K562 (cell line): ENCODE results near the gene KCND3. TPM values are rescaled to one million over a fixed set of nuclear protein-coding genes. Genes with fewer than 3 reads are reported as not detected.
A peak's percentile ranks its signal among the peaks of the same experiment; 100 is the strongest.

Experiments
- ATAC-seq: fragments of 200-7000 bp; cut with Tn5 transposase; 3 replicates; pipeline ENCODE4 v1.9.1; 2020; ENCODE audit warnings: moderate library complexity
- BruUV-seq: library from RNA; stranded (reverse); fragments of 400-500 nt; replicated peaks from 2 replicates; lab custom pipeline; 2021; lab: Mats Ljungman, UMichigan
- CTCF ChIA-PET: fragments of 300-600 bp; formaldehyde crosslinking; extraction: SDS; loops from one replicate; lab custom pipeline; 2021; ENCODE audit warnings: low intra/inter-chr PET ratio; lab: Yijun Ruan, JAX
- POLR2A ChIA-PET: fragments of 300-600, 350-650 bp; sonication (Branson Sonifier 250); formaldehyde crosslinking; extraction: SDS; loops from one replicate; lab custom pipeline; 2021; ENCODE audit warnings: antibody characterized with exemption, inconsistent platforms; lab: Yijun Ruan, JAX
- DNase-seq, 4 experiments: peaks; one replicate each; pipeline versions ENCODE4 v3.0.0 to v3.0.0-alpha.2; 2011 to 2018; ENCODE audit warnings: low spot score in 3 of 4, mixed read lengths in 3 of 4; ENCODE audit errors: extremely low read depth in 1 of 4
- FAIRE-seq: peaks from 2 replicates; lab custom pipeline; 2011; peaks lifted over from hg19 to GRCh38; lab: Jason Lieb, UNC
- H2AFZ ChIP-seq: 2 replicates; pipeline ENCODE4 v1.6.0; 2011; ENCODE audit warnings: low read depth, low read length, control low read depth, inconsistent platforms
- H3K27ac ChIP-seq: fragments of 200-600 bp; 3 replicates; pipeline ENCODE4 v1.8.0; 2011; ENCODE audit warnings: low read depth, mild to moderate bottlenecking, control low read depth, inconsistent platforms, low read length, moderate library complexity, mixed read lengths; ENCODE audit errors: extremely low read depth
- H3K27me3 ChIP-seq, 2 experiments: fragments of 300-600 bp in 1 of 2; 2 replicates in 1 of 2; 3 replicates in 1 of 2; pipeline versions ENCODE4 v1.6.0 to v1.8.0; 2011; ENCODE audit warnings: inconsistent platforms in 2 of 2, low read length in 2 of 2, mild to moderate bottlenecking in 1 of 2, mixed read lengths in 1 of 2, moderate library complexity in 1 of 2; ENCODE audit not compliant: control insufficient read depth in 2 of 2, insufficient read depth in 2 of 2
- H3K36me3 ChIP-seq: fragments of 300-600 bp; 3 replicates; pipeline ENCODE4 v1.8.0; 2011; ENCODE audit warnings: mild to moderate bottlenecking, low read length, inconsistent platforms; ENCODE audit not compliant: control insufficient read depth, insufficient read depth
- H3K4me1 ChIP-seq, 2 experiments: fragments of 200-600 bp in 1 of 2; replicated peaks in 1 of 2; 2 replicates in 1 of 2; 3 replicates in 1 of 2; pipeline versions ENCODE4 v1.5.1 to v1.8.0; 2011; ENCODE audit warnings: inconsistent platforms in 2 of 2, low read length in 2 of 2, mild to moderate bottlenecking in 1 of 2, mixed read lengths in 1 of 2, moderate library complexity in 1 of 2; ENCODE audit not compliant: control insufficient read depth in 2 of 2, insufficient read depth in 2 of 2
- H3K4me2 ChIP-seq: 2 replicates; pipeline ENCODE4 v1.6.1; 2011; ENCODE audit warnings: low read length, control low read depth, inconsistent platforms, mixed read lengths; ENCODE audit not compliant: insufficient read depth
- H3K4me3 ChIP-seq: fragments of 200-600 bp; sonication (generic), shearing (Covaris generic); 2 replicates; pipeline ENCODE4 v1.5.1; 2016; ENCODE audit warnings: control low read depth, inconsistent platforms
- H3K79me2 ChIP-seq: fragments of 200-600 bp; 3 replicates; pipeline ENCODE4 v1.8.0; 2011; ENCODE audit warnings: low read length, inconsistent platforms; ENCODE audit not compliant: control insufficient read depth, insufficient read depth
- H3K9ac ChIP-seq, 2 experiments: 2 replicates each; pipeline versions ENCODE4 v1.6.0 to v1.6.1; 2011; ENCODE audit warnings: low read depth in 2 of 2, low read length in 2 of 2, control low read depth in 1 of 2, inconsistent platforms in 1 of 2, mild to moderate bottlenecking in 1 of 2, mixed read lengths in 1 of 2; ENCODE audit not compliant: insufficient read depth in 1 of 2
- H3K9me1 ChIP-seq: one replicate; pipeline ENCODE4 v1.6.0; 2011; ENCODE audit warnings: inconsistent platforms, mild to moderate bottlenecking, low read length, moderate library complexity; ENCODE audit not compliant: control insufficient read depth, insufficient read depth
- H3K9me3 ChIP-seq: replicated peaks from 2 replicates; pipeline ENCODE4 v1.5.1; 2011; ENCODE audit warnings: low read depth, low read length, inconsistent platforms; ENCODE audit not compliant: control insufficient read depth, insufficient read depth
- H4K20me1 ChIP-seq: replicated peaks from 2 replicates; pipeline ENCODE4 v1.6.1; 2011; ENCODE audit warnings: low read length, inconsistent platforms, mixed read lengths; ENCODE audit not compliant: control insufficient read depth, insufficient read depth
- SMARCA4 ChIP-seq: fragments of 450-650 bp; IDR thresholded peaks from 2 replicates; pipeline ENCODE4 v1.6.1; 2016
- ZBTB11 ChIP-seq, 3 experiments: fragments of 200-800 bp in 1 of 3; fragments of 250-450 bp in 1 of 3; fragments of 450-650 bp in 1 of 3; sonication (Bioruptor Pico) in 1 of 3; sonication (Bioruptor generic) in 1 of 3; formaldehyde crosslinking in 1 of 3; IDR thresholded peaks; 2 replicates each; pipeline versions ENCODE4 v1.6.1 to v1.8.0; 2016 to 2022; ENCODE audit warnings: mild to moderate bottlenecking in 2 of 3, missing genetic modification characterization in 2 of 3, missing compliant biosample characterization in 1 of 3, moderate library complexity in 1 of 3
- WGBS: fragments of 100-300 bp; shearing (Covaris generic); methylation state at CpG from one replicate; pipeline ENCODE4 v1.1.6; 2016; ENCODE audit warnings: low coverage, mixed read lengths; ENCODE audit not compliant: insufficient coverage; ENCODE audit errors: missing lambda C conversion rate; 5-methylcytosine and 5-hydroxymethylcytosine counted together
- in situ Hi-C: fragments of 300-500 bp; cut with MboI; formaldehyde crosslinking; loops from 4 replicates; pipeline ENCODE4 v1.15.0; 2018; ENCODE audit warnings: inconsistent platforms, mixed read lengths
- intact Hi-C: fragments of 100-400 bp; cut with micrococcal nuclease; formaldehyde crosslinking; loops from 2 replicates; pipeline ENCODE4 v1.14.2; 2022
- polyA plus RNA-seq, 8 experiments: library from polyadenylated mRNA; depleted of rRNA in 4 of 8; stranded (reverse) in 5 of 8; unstranded in 3 of 8; fragments of >200 nt; fragmentation: Nextera tagmentation in 2 of 8; fragmentation: Illumina TruSeq in 1 of 8; extraction: Ambion mirVana in 2 of 8; extraction: Trizol in 1 of 8; gene quantifications; 2 replicates each; pipeline versions ENCODE4 v1.2.1 to v1.2.3, GENCODE V29; 2011 to 2014; ENCODE audit warnings: inconsistent platforms in 1 of 8, missing spikeins in 1 of 8
- total RNA-seq, 7 experiments: library from RNA; depleted of rRNA in 6 of 7; stranded (reverse); fragments of >200 nt in 6 of 7; fragmentation: Illumina TruSeq in 2 of 7; extraction: Trizol in 2 of 7; gene quantifications; 2 replicates each; pipeline versions ENCODE4 v1.2.1 to v1.2.3, GENCODE V29; 2011 to 2021; ENCODE audit warnings: low replicate concordance in 1 of 7

Gene KCND3
- total and polyA plus RNA-seq, 9 of the 15 experiments (the other 6 are each of a cell fraction or from before 2014, with no cell fraction given) = not detected

- no peak overlapping the region for H3K9ac ChIP-seq
- H4K20me1 ChIP-seq = peaks cover 6% of the 10 kb centered on the region; the same call in 1 of the 2 replicates
- BruUV-seq = no TSS peak
- in situ Hi-C loops = no loop called here
- WGBS = 1% methylated on average over 6 of the region's 6 CpGs
- no peak overlapping the region for H3K4me2 ChIP-seq
- H2AFZ ChIP-seq = no peak overlapping the region
- no peak for FAIRE-seq
- TF ChIP-seq SMARCA4 = no peak
- 0 out of 6 replicates have a peak, but pooled peaks of 1 of the 3 experiments have one; percentile 5 for TF ChIP-seq ZBTB11 (CRISPR knock-in tag; IDR thresholded peaks at IDR 0.05)
- TF ChIP-seq, all 486 proteins: peak for 1
- H3K4me1 ChIP-seq = no peaks in the 10 kb centered on the region
- no peak overlapping the region for H3K27ac ChIP-seq
- H3K9me1 ChIP-seq = no peaks in the 10 kb centered on the region
- H3K4me3 ChIP-seq = no peak overlapping the region
- peaks cover 0 to 9% of the 10 kb centered on the region in 2 experiments; a peak in 1 of 5 replicates for H3K27me3 ChIP-seq
- H3K9me3 ChIP-seq = no peaks in the 10 kb centered on the region
- no peak for ATAC-seq
- ChIA-PET POLR2A (interaction anchor here (0.7 to 0.8 kb wide), 2 partner anchors 17 to 54 kb away, joined by 3 read pairs; no protein-coding TSS in a partner anchor), CTCF (no interaction called here)
- H3K36me3 ChIP-seq = no peaks in the 10 kb centered on the region
- no peaks in the 10 kb centered on the region for H3K79me2 ChIP-seq
- DNase-seq = no peak
- intact Hi-C loops = no loop called here
Measured at GRCh38 chr1:111937147-111937725, 52.2 kb downstream of the KCND3 start.
